OCI-LY3 (cell line): ENCODE measurements around the gene UGCG.
"Not testable (repeated sequence)": the region's sequence is repeated elsewhere in the genome, so short reads cannot be mapped to it uniquely, and the experiment has no call there.

Source experiments
- EZH2phosphoT487 ChIP-seq: fragments of 200-600 bp; shearing (Covaris generic); IDR thresholded peaks from 2 replicates; pipeline ENCODE4 v1.6.1; 2018; ENCODE audit warnings: antibody characterized with exemption, mixed run types, low read depth
- TF ChIP-seq, protein P1 (sequence below): fragments of 200-600, 300-600 bp; sonication (generic); IDR thresholded peaks from 2 replicates; pipeline ENCODE4 v1.5.1; 2014; ENCODE audit warnings: antibody characterized with exemption, low read length, low read depth

DNA sequence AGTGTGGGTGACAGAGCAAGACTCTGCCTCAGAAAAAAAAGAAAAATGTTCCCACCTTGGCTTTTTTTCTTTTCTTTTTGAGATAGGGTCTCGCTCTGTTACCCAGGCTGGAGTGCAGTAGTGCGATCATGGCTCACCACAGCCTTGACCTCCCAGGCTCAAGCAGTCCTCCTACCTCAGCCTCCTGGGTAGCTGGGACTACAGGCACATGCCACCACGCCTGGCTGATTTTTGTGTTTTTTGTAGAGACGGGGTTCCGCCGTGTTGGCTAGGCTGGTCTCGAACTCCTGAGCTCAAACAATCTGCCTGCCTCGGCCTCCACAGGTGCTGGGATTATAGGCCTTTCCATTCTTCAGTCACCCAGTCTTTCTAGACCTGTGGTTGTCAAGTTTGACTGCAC lies 6.9 kb downstream of the UGCG start:
- TF ChIP-seq, protein P1, sequence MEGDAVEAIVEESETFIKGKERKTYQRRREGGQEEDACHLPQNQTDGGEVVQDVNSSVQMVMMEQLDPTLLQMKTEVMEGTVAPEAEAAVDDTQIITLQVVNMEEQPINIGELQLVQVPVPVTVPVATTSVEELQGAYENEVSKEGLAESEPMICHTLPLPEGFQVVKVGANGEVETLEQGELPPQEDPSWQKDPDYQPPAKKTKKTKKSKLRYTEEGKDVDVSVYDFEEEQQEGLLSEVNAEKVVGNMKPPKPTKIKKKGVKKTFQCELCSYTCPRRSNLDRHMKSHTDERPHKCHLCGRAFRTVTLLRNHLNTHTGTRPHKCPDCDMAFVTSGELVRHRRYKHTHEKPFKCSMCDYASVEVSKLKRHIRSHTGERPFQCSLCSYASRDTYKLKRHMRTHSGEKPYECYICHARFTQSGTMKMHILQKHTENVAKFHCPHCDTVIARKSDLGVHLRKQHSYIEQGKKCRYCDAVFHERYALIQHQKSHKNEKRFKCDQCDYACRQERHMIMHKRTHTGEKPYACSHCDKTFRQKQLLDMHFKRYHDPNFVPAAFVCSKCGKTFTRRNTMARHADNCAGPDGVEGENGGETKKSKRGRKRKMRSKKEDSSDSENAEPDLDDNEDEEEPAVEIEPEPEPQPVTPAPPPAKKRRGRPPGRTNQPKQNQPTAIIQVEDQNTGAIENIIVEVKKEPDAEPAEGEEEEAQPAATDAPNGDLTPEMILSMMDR, result not testable (repeated sequence)
- not testable (repeated sequence) for TF ChIP-seq EZH2phosphoT487
